NCI-H446 treated with DMSO at 0.1 percent for 48 hours (cell line): ENCODE data around the gene PRDM10.

ENCODE experiments used
- DNase-seq: peaks from one replicate; lab custom pipeline; 2025; lab: John Stamatoyannopoulos, UW

Gene PRDM10

DNA sequence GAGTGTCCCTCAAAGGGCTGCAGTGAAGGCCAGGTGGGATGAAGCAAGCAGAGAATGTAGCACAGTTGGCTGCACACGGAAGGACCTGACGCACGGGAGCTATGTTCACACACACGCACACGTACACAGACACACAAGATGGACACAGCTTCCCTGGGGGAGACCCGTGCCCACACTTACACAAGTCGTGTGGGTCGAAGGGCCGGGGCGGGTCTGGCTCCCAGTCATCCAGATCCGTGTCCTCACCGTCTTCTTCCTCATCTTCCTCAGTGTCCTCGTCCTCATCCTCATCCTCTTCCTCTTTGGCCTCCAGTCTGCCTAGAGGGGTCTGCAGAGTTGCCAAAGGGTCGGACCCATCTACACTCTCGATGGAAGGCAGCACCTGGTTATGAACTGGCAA is 55.7 kb downstream of the PRDM10 start:
- DNase-seq, result no peak

DNA sequence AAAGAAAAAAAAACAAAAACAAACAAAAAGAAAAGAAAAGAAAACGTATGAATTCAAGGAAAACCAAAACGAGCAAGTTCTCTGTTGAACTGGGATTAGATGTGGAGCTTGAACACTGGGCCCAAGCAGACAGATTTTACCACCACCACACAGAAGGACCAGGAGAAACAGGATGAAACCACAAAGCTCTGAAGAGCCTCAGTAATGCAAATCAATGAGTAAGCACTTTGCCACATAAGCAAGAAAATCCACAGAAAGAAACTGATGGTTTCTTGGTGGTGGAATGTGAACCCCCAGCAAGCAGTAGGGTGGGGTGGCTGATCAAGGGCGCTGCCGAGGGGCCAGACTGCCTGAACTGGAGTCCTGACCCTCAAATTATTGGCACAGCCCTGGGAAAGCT is 56.4 kb downstream of the PRDM10 start:
- DNase-seq, result no peak

DNA sequence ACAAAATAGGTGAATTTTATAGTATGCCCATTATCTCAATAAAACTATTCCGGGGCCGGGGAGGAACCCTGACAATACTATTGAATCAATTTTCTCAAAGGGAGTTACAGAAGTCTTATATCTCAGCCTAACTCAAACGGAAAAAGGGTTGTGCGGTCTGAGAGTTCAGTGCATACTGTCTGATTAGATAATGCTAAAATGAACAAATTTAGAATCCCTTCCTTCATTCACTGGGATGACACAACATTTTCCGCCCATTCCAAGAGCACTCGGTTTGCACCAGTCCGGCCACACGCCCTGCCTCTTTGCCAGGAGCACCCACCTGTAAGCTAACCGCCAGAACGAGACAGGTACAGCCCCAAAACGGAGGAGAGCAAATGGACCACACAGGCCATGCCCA is 57.3 kb downstream of the PRDM10 start:
- DNase-seq, result no peak

DNA sequence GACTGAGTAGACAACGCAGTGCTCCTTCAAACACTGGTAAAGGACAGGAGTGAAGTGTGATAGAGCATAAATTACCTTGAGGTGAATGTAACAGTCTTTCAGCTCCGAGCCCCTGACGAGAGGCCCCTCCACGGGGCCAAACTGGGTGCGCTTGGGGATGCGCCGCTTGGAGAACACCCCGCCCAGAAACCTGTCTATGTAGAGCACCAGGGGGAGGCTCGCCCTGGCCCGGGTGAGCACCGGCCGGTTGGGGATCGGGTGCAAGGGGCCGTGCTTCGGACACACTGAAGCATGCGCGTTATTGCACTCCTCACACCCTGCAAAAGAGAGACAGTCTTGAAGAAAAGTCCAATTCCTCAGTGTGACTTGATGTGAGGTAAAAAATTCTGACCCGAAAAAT is 57.9 kb downstream of the PRDM10 start:
- DNase-seq, result no peak

DNA sequence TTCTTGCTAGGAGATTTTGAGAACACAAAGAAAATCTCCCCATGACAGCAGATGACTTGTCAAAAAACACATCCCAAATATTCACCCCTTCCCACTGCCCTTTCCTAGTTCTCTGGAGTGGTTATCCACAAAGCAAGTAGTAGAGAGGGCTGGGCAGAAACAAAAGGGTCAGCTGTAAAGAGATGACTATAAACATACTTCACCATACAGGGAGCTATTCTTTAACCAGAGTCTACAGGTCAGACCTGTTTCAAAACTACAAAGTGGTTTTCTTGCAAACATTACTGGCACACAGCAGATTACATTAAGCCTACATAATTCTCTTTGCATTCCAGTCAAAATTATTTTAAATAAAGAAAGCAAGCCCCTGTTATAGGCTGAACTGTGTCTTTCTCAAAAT is 59.6 kb downstream of the PRDM10 start:
- DNase-seq, result no peak

DNA sequence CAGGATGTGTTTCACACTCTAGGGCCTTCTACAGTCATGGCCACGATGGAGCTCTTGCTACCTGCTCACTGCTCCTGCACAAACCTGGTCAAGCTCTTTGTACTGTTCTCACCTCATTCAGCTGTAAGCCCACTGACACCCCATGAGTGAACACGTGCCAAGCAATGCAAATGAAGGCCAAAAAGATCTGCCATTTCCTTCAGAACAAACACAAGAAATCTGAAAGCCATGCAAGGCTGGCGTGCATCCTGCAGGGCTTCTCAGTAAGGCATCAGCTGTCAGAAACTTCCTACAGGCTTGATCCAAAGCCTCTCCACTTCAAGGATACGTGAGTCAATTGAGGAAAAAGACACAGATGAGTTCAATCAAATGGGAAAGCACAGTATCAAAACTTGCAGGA is 63.1 kb downstream of the PRDM10 start:
- DNase-seq, result no peak

DNA sequence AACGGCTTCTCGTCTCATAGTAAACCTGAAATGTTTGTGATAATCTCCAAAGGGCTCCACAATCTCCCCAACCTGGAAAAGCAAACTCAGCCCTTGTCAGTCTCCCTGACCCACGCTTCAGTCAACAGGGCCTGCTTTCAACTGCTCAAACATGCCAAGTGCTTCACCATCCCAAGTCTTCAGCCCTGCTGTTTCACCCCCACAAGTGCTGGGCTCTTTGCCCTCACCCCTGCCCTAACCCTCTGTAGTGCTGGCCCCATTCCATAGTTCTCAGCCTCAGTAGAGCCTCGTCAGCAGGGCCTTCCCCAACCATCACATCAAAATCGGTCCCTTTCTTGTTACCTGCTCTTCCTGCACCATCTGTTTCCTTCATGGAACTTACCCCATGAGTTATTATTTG is 63.9 kb downstream of the PRDM10 start:
- DNase-seq, result no peak

DNA sequence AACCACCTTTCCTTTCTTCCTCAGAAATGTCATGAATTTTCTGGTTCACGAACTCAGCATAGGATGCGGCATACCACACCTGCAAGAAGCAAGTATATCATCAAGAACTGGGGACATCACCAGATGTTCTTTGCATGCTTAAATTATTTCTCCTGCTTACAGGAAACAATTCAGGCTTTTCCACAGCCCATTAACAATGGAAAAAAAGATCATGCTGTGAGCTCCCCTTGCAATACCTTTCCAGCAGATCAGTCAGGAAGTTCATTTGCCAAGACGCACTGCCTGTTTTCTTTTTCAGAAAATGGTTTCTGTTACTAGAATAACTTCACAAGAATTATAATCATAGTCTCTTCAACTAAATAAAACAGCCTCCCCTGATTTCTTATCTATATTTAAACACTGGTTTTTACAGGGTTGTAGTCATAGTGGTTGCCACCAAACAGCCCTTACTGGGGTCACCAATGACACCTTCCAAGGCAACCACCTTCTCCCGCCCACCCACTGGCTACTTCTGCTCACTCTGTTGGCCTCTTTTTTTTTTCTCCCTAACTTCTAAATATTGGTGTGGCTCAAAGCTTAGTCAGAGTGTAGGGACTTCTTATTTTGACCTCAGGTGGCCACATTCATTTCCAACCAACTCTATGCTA is 64.9 kb downstream of the PRDM10 start:
- no peak for DNase-seq

DNA sequence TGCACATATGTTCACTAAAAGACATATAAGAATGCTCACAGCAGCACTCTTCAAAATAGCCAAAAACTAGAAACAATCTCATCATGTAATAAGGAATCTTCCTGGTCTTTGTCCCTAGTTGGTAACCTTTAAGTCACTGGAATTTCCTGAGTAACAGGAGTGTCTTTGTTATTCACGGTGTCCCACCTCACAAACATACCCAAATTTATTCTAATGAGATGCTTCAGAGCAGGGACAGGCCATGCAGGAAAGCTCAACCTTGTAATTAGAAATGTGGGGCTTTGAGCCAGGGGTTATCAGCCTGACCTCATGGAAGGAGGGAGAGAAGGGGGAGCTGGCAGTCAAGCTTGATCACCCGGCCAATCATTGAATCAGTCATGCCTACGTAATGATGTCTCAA is 66.9 kb downstream of the PRDM10 start:
- DNase-seq, result no peak

DNA sequence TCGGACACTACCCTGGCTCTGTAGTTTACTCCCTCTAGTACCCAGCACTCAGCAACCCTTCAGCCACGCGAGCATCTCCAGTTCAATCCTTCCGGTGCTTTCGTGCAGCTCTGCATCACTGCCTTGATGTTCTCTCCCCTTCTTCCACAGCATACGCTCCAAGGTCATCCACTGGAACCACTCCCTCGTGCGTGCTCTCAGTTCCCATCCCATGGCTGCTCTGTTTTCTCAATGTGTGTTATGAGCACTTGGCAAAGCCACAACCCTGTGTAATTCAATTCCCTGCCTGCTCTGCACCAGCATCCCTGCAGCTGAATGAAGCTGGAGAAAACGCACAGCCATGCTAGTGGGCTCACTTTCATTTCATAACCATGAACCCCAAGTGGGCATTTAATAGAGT is 68.7 kb downstream of the PRDM10 start:
- DNase-seq, result no peak

DNA sequence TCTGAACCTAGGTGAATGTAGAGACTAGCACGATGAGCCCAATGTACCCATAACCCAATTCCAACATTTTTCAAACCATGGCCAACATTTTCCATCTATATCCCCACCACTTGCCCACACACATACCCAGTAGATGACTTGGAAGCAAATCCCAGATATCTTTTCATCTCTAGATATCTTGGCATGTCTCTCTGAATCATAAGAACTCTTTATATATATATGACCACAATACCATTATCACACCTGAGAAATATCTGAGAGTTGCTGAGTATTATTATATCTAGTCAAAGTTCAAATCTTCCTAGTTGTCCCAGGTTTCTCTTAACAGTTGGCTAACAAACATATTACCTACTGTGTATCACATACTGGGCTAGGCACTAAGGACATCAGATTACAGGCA is 69.4 kb downstream of the PRDM10 start:
- DNase-seq, result no peak

DNA sequence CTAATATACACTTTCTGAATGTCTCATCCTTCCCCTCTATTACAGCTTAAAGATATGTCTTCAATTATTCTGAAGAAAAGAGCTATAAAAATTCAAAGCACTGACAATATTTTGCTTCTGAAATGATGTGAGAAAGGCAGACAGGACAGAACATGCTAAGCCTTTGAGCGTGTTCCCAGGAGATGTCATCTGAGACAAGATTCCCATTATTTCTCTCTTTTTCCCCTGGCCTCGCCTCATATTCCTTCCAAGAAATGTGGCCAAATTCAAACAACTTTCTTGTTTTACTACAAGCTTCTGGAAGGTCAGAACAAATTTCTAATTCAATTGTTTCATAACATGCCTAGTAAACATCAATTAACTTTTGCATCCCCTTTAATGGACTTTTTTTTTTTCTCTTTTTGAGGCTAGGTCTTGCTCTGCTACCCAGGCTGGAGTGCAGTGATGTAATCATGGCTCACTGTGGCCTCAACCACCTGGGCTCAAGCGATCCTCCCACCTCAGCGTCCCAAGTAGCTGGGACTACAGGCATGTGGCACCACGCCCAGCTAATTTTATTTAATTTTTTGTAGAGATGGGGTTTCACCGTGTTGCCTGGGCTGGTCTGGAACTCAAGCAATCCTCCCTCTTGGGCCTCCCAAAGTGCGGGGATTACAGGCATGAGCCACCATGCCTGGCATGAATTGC is 70.1 kb downstream of the PRDM10 start:
- DNase-seq, result no peak

DNA sequence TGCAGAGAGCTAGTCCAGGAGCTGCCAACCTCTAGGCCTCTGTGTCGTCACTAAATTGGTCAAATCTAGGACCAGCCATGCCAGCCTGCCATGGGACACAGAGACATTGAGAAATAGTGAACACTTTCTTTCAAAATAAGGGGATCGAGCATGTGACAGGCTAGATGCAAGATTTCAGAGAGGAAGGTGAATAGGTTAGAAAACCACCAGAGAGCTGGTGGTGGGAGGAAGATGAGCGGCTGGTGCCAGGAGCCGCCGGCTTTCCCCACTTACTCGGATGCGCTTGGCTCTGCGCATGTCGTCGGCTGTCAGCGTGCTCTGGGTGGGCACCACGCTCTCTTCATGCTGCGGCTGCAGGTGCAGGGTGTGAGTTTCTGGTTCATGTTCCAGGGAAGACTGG is 71.9 kb downstream of the PRDM10 start:
- DNase-seq, result no peak

DNA sequence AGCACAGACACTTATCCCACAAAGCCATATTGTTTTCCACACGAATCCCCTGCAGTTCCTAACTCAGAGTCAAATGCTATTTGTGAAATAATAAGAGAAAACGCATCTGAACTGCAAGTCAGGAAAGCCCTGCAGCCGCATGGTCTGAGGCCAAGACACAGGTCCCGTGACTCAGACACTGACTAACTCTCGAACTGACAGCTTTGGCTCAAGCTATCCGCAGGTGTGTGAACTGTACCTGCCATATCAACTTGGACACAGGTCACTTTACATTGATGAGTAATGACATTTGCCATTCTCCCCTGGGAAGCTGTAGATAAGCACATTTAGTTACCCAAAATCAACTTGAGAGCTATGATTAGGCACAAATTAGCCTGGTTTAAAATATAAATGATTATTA is 72.3 kb downstream of the PRDM10 start:
- DNase-seq, result no peak

DNA sequence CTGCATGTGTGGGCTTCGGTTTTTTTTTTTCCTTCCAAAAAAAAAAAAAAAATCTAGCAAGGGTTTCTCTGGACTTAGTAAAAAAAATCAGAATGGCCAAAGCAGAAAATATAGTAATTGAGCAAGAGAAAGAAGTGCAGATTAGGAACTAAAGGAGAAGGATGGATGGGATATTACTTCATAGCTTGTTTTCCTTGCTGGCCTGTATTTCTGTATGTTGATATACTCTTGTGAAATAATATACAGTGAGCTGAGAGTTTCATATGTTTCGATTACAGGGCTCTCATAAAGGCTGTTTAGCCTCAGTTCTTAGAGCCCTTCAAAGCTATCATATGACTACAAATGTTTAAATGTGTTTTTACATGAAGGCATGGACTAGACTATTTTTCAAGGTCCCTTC is 72.9 kb downstream of the PRDM10 start:
- no peak for DNase-seq

DNA sequence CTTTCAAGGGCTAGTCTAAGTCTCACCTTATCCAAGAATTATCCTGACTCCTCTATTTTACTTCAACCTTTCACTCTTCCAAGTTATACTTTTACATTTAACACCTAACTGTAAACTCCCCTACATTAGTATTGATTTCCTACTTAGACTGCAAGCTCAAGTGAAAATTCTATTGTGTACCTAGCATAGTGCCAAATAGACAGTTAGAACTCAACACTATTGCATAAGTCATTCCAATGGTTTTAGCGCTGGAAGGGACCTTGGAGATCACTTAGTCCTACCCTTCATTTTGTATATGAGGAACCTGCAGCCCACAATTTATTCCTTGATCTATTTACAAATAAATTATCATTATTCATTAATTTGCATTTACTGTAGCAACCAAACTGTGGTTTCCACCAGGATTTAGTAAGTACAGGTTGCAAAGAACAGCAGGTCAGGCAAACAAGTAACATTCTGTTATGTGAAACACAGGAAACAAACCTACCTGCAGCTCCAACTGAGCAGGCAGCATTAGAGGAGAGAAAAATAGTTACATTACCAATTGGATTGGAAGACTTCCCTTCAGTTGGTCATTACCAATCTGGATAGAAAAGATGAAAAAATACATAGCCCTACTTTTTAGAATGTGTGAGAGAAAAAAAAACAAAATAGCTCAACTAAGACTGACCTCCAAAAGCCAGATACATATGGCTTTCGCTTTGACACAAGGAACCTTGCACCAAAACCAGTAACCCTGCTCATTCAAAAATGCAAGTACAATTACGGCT is 73.5 kb downstream of the PRDM10 start:
- no peak for DNase-seq

DNA sequence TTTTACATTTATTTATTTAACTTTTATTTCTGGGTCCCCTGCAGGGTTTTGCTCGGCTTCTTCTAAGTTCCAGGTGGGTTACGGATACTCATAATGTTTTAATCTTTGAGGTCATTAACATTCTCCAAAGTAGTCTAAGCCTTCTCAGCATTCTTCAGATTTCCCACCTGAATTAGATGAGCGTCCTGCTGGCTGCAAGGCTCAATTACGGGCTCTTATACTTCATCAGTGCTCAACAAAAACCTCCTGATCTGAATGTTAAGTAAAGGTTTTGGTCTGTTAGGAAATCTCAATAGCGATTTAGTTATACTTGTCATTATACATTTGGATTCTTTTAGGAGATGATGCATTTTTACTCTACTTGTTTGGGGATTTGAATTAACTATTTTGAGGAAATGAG is 80.0 kb downstream of the PRDM10 start:
- DNase-seq, result no peak

DNA sequence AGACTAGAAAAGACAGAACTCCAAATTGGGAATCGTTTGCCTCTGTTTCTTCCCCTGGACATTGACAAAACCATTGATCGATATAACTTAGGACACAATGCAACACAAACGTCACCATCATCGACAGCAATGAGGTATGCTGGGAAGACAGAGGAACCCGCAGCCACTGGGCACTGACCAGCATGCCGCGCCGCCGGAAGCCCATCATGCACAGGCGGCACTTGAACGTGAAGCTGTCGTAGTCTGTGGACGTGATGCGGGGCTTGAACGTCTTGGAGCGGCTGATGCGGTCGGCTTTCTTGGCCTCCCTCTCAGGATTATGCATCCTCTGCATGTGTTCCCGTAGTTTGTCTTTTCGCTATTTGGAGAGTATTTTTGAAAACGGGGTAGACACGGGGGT is 84.3 kb downstream of the PRDM10 start:
- DNase-seq, result no peak

DNA sequence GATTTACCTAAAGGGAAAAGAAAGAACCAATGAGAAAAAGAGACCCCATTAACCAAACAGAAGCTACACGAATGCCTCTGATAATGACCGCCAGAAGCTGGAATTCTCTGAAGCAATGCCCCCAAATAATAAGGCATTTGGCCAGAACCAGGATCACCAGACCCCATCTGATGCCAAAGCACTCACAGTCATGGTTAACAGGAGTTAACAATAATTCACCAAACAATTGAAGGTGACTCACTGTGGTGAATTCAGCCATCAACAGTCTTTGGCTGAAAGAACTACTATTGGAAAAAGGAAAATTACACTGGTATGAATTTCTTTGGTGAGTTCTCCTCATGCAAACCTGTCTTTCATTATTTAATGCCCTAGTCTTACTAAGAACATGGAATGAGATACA is 85.4 kb downstream of the PRDM10 start:
- DNase-seq, result no peak

DNA sequence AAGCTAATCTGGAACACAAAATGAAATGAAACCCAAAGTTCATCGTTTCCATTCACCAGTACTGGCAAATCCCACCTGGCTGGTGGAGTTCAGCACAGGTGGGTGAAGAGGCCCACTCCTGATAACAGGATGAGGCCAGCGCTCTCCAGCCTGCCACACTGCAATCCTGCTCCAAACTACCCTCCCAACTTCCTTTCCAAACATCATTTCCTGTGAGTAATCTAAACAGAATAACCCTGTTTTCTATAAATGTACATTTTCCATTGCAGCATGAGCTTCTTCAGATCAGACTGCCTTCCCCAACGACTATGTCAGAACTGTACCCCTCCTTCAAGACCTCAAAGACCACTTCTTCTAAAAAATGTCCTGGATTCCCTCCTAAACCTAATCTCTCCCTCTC is 91.3 kb downstream of the PRDM10 start:
- DNase-seq, result no peak

DNA sequence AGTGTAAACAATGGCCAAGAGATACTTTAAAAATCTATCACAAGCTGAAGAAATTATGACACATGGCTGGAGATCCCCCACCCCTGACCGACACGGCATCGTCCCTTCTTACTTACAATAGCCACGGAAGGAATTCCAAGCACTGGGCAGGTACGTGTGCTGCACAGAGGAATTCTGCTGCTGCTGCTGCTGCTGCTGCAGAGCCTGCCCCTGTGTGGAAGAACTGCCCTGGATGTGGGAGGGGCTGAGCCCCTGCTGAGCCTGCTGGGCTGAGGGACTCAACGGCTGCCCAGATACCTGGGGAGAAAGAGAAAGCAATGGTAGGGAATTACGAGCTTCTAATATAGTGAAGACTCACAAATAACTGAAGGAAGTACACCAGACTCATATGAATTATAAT is 92.3 kb downstream of the PRDM10 start:
- DNase-seq, result no peak

DNA sequence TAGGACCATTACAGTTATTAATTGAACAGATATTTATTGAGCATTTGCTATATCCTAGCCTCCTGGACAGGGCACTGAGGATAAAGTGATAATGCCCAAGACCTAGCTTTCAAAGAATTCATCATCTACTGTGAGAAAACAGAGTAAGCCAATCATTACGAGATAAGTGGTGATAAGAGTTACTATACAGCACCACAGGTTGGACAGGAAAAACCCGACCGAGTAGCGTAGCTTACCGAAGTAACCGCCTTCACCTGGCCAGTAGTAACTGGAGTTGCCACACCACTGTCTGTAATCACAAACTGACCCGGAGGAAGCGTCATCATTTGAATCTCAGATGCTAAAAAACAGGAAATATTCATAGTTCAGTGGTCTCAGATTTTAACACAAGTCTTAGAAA is 97.2 kb downstream of the PRDM10 start:
- no peak for DNase-seq

DNA sequence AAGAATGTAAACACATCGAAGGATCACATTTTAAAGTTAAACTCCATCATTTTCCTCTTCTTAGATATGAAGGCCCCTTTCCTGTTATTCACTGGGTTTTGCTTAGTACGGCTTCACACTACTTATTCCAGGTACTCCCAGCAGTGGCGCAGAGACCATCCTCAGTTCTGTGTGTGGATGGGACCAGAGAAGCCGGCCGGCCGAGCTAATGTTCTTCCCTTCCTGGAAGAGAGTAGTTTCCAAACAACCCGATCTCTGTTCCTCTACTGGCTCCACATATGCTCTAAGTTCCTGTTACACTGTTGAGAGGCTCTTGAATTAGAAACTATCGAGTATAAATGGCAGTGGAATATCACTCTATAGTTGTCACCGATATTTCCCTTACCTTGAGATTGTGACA is 106.6 kb downstream of the PRDM10 start:
- DNase-seq, result no peak
